GM04504 (cell line): Measurements from ENCODE around the gene TRIO.

Experiments used
- DNase-seq: peaks from one replicate; pipeline ENCODE4 v3.0.0-alpha.2; 2012; ENCODE audit warnings: low read depth

Gene TRIO

GRCh38 chr5:14123551-14123950, 19.6 kb upstream of the TRIO start:
- no peak for DNase-seq

GRCh38 chr5:14123974-14124482, 19.1 kb upstream of the TRIO start:
- no peak for DNase-seq

- no peak for DNase-seq
These were observed 17.9 kb upstream of the TRIO start for GRCh38 chr5:14125262-14125661.

- DNase-seq = no peak
These were observed 15.6 kb upstream of the TRIO start for GRCh38 chr5:14127587-14127986.

- DNase-seq = no peak
These were observed 15.1 kb upstream of the TRIO start for GRCh38 chr5:14128079-14128478.

GRCh38 chr5:14129123-14129522, 14.0 kb upstream of the TRIO start:
- DNase-seq = no peak

GRCh38 chr5:14131855-14132503, 11.2 kb upstream of the TRIO start:
- no peak for DNase-seq

GRCh38 chr5:14133394-14133793, 9.7 kb upstream of the TRIO start:
- no peak for DNase-seq

GRCh38 chr5:14134083-14134482, 9.1 kb upstream of the TRIO start:
- DNase-seq = no peak

GRCh38 chr5:14134771-14135170, 8.4 kb upstream of the TRIO start:
- no peak for DNase-seq

GRCh38 chr5:14135621-14136020, 7.5 kb upstream of the TRIO start:
- DNase-seq = no peak

GRCh38 chr5:14136228-14136627, 6.9 kb upstream of the TRIO start:
- DNase-seq = no peak

GRCh38 chr5:14138608-14139540, 4.3 kb upstream of the TRIO start:
- no peak for DNase-seq

- DNase-seq = no peak
These were observed 1.4 kb upstream of the TRIO start for GRCh38 chr5:14141764-14142163.

GRCh38 chr5:14142202-14142826, 828 bp upstream of the TRIO start:
- no peak for DNase-seq

GRCh38 chr5:14143546-14143840, 351 bp downstream of the TRIO start:
- no peak for DNase-seq

GRCh38 chr5:14143841-14144585, 871 bp downstream of the TRIO start:
- no peak for DNase-seq

GRCh38 chr5:14144586-14145434, 1.7 kb downstream of the TRIO start:
- DNase-seq = peak; percentile 57

- DNase-seq = no peak
These were observed 2.5 kb downstream of the TRIO start for GRCh38 chr5:14145435-14146334.

GRCh38 chr5:14146725-14147124, 3.6 kb downstream of the TRIO start:
- no peak for DNase-seq
